Mammary epithelial cell (primary cell): ENCODE measurements around the gene MON1B.
A peak's percentile ranks its signal among the peaks of the same experiment; 100 is the strongest.

ENCODE experiments used
- EZH2 ChIP-seq: IDR thresholded peaks from 2 replicates; pipeline ENCODE4 v1.6.1; 2012; ENCODE audit warnings: low read length, inconsistent platforms, borderline replicate concordance
- TF ChIP-seq, protein P1 (sequence below), 2 donors: IDR thresholded peaks in 1 of 2; conservative IDR thresholded peaks in 1 of 2; 2 replicates each; pipeline ENCODE4 v1.5.1; 2011 to 2012; ENCODE audit warnings: inconsistent platforms in 2 of 2, low read length in 2 of 2, mild to moderate bottlenecking in 2 of 2, control low read depth in 1 of 2, low read depth in 1 of 2; ENCODE audit not compliant: insufficient read depth in 1 of 2; ENCODE audit errors: extremely low read depth in 1 of 2

DNA sequence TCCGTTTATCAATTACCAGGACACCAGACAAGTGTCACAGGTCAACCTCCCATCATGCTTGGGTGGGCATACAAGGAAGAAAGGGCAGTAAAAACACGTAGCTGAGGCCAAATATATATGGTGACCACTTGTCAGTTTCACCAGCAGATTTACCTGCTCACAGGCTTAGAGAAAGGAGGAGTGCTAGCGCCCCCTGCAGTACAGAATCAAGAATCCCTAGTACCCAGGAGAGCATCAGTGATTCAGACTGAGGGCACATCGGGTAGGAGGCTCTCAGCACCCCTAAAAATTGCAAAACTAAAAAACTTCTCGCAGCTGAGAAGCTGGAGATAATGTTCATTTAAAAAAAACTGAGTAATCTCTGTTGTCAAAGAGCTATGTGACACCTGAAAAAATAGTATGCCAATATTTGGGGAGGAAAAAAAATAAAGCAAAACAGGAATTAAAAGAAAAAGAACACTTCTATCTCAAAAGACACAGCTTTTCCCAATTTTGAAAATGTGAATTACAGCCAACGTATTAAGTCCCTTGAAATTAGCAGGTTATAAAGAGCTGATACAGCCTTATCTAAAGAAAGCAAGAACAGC lies 21.2 kb upstream of the MON1B start:
- TF ChIP-seq, protein P1, sequence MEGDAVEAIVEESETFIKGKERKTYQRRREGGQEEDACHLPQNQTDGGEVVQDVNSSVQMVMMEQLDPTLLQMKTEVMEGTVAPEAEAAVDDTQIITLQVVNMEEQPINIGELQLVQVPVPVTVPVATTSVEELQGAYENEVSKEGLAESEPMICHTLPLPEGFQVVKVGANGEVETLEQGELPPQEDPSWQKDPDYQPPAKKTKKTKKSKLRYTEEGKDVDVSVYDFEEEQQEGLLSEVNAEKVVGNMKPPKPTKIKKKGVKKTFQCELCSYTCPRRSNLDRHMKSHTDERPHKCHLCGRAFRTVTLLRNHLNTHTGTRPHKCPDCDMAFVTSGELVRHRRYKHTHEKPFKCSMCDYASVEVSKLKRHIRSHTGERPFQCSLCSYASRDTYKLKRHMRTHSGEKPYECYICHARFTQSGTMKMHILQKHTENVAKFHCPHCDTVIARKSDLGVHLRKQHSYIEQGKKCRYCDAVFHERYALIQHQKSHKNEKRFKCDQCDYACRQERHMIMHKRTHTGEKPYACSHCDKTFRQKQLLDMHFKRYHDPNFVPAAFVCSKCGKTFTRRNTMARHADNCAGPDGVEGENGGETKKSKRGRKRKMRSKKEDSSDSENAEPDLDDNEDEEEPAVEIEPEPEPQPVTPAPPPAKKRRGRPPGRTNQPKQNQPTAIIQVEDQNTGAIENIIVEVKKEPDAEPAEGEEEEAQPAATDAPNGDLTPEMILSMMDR (conservative IDR thresholded peaks at IDR 0.05 in 1 of 2, IDR thresholded peaks at IDR 0.05 in 1 of 2; ENCODE audit: extremely low read depth in 1 of 2, insufficient read depth in 1 of 2, low read depth in 1 of 2, low read length in 2 of 2): peak; percentile 73 to 77
- TF ChIP-seq EZH2: no peak
